H1 (cell line): ENCODE results near the gene HPX. TPM values are rescaled to one million over a fixed set of nuclear protein-coding genes. Genes with fewer than 3 reads are reported as not detected.

Experiments
- CTCF ChIA-PET: fragments of 300-600 bp; sonication (Branson Sonifier 250); formaldehyde crosslinking; loops from one replicate; lab custom pipeline; 2021; ENCODE audit not compliant: partially characterized antibody; lab: Charles Lee
- POLR2A ChIA-PET: fragments of 300-600 bp; sonication (Branson Sonifier 250); formaldehyde crosslinking; loops from one replicate; lab custom pipeline; 2021; ENCODE audit warnings: inconsistent platforms; ENCODE audit not compliant: partially characterized antibody; lab: Charles Lee
- DNase-seq, 2 experiments: peaks; one replicate each; pipeline versions ENCODE4 v3.0.0 to v3.0.0-alpha.2; 2010 to 2022; ENCODE audit warnings: low spot score in 2 of 2, low read depth in 1 of 2, mixed read lengths in 1 of 2
- FAIRE-seq: peaks from 2 replicates; lab custom pipeline; 2011; peaks lifted over from hg19 to GRCh38; lab: Jason Lieb, UNC
- H2AFZ ChIP-seq: 2 replicates; pipeline ENCODE4 v1.8.1; 2012; ENCODE audit warnings: low read length, inconsistent platforms
- H2AK5ac ChIP-seq: 2 replicates; pipeline ENCODE4 v1.6.1; 2013; ENCODE audit warnings: low read depth, low read length
- H2BK120ac ChIP-seq: replicated peaks from 2 replicates; pipeline ENCODE3; 2013; ENCODE audit warnings: low read depth, low read length, inconsistent platforms
- H2BK12ac ChIP-seq: 2 replicates; pipeline ENCODE4 v1.6.1; 2013; ENCODE audit warnings: low read depth, low read length
- H2BK15ac ChIP-seq: 2 replicates; pipeline ENCODE4 v1.6.1; 2013; ENCODE audit warnings: low read length
- H2BK20ac ChIP-seq: 2 replicates; pipeline ENCODE4 v1.6.1; 2013; ENCODE audit warnings: low read length
- H2BK5ac ChIP-seq: 2 replicates; pipeline ENCODE4 v1.6.1; 2013; ENCODE audit warnings: low read depth, low read length
- H3K14ac ChIP-seq: 2 replicates; pipeline ENCODE4 v1.6.1; 2013; ENCODE audit warnings: inconsistent platforms; ENCODE audit not compliant: insufficient read length
- H3K18ac ChIP-seq: 2 replicates; pipeline ENCODE4 v1.6.1; 2013; ENCODE audit warnings: low read length; ENCODE audit errors: extremely low read depth
- H3K23ac ChIP-seq: 2 replicates; pipeline ENCODE4 v1.6.1; 2013; ENCODE audit warnings: inconsistent platforms; ENCODE audit not compliant: insufficient read length
- H3K23me2 ChIP-seq: 2 replicates; pipeline ENCODE4 v1.6.1; 2013; ENCODE audit warnings: low read depth, low read length
- H3K27ac ChIP-seq: 2 replicates; pipeline ENCODE4 v1.6.1; 2011; ENCODE audit warnings: low read depth, low read length, inconsistent platforms
- H3K27me3 ChIP-seq, 4 experiments: replicated peaks in 1 of 4; 1 replicate in 1 of 4; 2 replicates in 3 of 4; pipeline versions ENCODE4 v1.6.1 to v1.8.1; 2011 to 2013; ENCODE audit warnings: low read length in 3 of 4, mild to moderate bottlenecking in 3 of 4, inconsistent platforms in 2 of 4, mixed read lengths in 2 of 4, moderate library complexity in 1 of 4; ENCODE audit not compliant: control insufficient read depth in 3 of 4, insufficient read depth in 3 of 4; ENCODE audit errors: extremely low read depth in 1 of 4
- H3K36me3 ChIP-seq, 4 experiments: 2 replicates each; pipeline versions ENCODE4 v1.6.1 to v1.8.1; 2011 to 2013; ENCODE audit warnings: mild to moderate bottlenecking in 4 of 4, low read length in 3 of 4, moderate library complexity in 2 of 4, control low read depth in 1 of 4, inconsistent platforms in 1 of 4; ENCODE audit not compliant: insufficient read depth in 4 of 4, control insufficient read depth in 2 of 4
- H3K4ac ChIP-seq: replicated peaks from 2 replicates; pipeline ENCODE3; 2013; ENCODE audit warnings: low read length, low read depth, mixed read lengths, inconsistent platforms; ENCODE audit not compliant: insufficient read length
- H3K4me1 ChIP-seq, 4 experiments: replicated peaks in 1 of 4; 1 replicate in 1 of 4; 2 replicates in 3 of 4; pipeline versions ENCODE4 v1.6.1 to v1.8.1; 2011 to 2013; ENCODE audit warnings: low read length in 3 of 4, inconsistent platforms in 2 of 4, mixed read lengths in 1 of 4; ENCODE audit not compliant: insufficient read depth in 4 of 4, control insufficient read depth in 3 of 4
- H3K4me2 ChIP-seq, 2 experiments: 2 replicates each; pipeline versions ENCODE4 v1.6.1 to v1.8.1; 2011 to 2013; ENCODE audit warnings: low read depth in 2 of 2, low read length in 2 of 2, control low read depth in 1 of 2, inconsistent platforms in 1 of 2, mild to moderate bottlenecking in 1 of 2; ENCODE audit not compliant: insufficient read depth in 1 of 2
- H3K4me3 ChIP-seq, 4 experiments: fragments of 200-600, 300-600 bp in 1 of 4; sonication (generic), shearing (Covaris generic), sonication (Bioruptor Twin) in 1 of 4; 2 replicates each; pipeline versions ENCODE4 v1.5.1 to v1.8.1; 2011 to 2016; ENCODE audit warnings: low read length in 4 of 4, low read depth in 3 of 4, control low read depth in 2 of 4, inconsistent platforms in 2 of 4, mild to moderate bottlenecking in 2 of 4, mixed read lengths in 1 of 4, moderate library complexity in 1 of 4; ENCODE audit not compliant: insufficient read depth in 2 of 4; ENCODE audit errors: extremely low read depth in 1 of 4
- H3K56ac ChIP-seq: replicated peaks from 2 replicates; pipeline ENCODE3; 2013; ENCODE audit warnings: low read depth, mild to moderate bottlenecking, mixed read lengths, low read length, inconsistent platforms; ENCODE audit not compliant: insufficient read length
- H3K79me1 ChIP-seq: 2 replicates; pipeline ENCODE4 v1.6.1; 2013; ENCODE audit warnings: low read depth, low read length, control low read depth
- H3K79me2 ChIP-seq, 2 experiments: 2 replicates each; pipeline versions ENCODE4 v1.6.1 to v1.8.1; 2012 to 2013; ENCODE audit warnings: low read length in 2 of 2, mild to moderate bottlenecking in 2 of 2, inconsistent platforms in 1 of 2; ENCODE audit not compliant: insufficient read depth in 2 of 2, control insufficient read depth in 1 of 2
- H3K9ac ChIP-seq, 4 experiments: replicated peaks in 1 of 4; 1 replicate in 1 of 4; 2 replicates in 3 of 4; pipeline versions ENCODE4 v1.6.1 to v1.8.1; 2011 to 2013; ENCODE audit warnings: low read depth in 3 of 4, low read length in 3 of 4, control low read depth in 2 of 4, mild to moderate bottlenecking in 2 of 4, moderate library complexity in 2 of 4, inconsistent platforms in 1 of 4; ENCODE audit errors: extremely low read depth in 1 of 4
- H3K9me3 ChIP-seq, 2 experiments: 2 replicates each; pipeline versions ENCODE4 v1.6.1 to v1.8.1; 2012 to 2013; ENCODE audit warnings: mild to moderate bottlenecking in 2 of 2, moderate library complexity in 2 of 2, control low read depth in 1 of 2, inconsistent platforms in 1 of 2, low read depth in 1 of 2, low read length in 1 of 2, mixed read lengths in 1 of 2; ENCODE audit not compliant: insufficient read depth in 2 of 2
- H4K20me1 ChIP-seq, 2 experiments: replicated peaks in 1 of 2; 2 replicates each; pipeline versions ENCODE3 to v1.8.1; 2011 to 2013; ENCODE audit warnings: inconsistent platforms in 2 of 2, low read length in 2 of 2, mild to moderate bottlenecking in 1 of 2; ENCODE audit not compliant: insufficient read depth in 2 of 2, control insufficient read depth in 1 of 2
- H4K5ac ChIP-seq: 2 replicates; pipeline ENCODE4 v1.6.1; 2013; ENCODE audit warnings: low read length, low read depth, mixed read lengths, inconsistent platforms; ENCODE audit not compliant: insufficient read length
- H4K8ac ChIP-seq: 2 replicates; pipeline ENCODE4 v1.8.0; 2013; ENCODE audit warnings: mild to moderate bottlenecking, moderate library complexity, low read length, inconsistent platforms; ENCODE audit not compliant: insufficient read depth; ENCODE audit errors: extremely low read depth
- H4K91ac ChIP-seq: replicated peaks from 2 replicates; pipeline ENCODE3; 2013; ENCODE audit warnings: low read length, mixed read lengths, inconsistent platforms; ENCODE audit not compliant: insufficient read length
- RNF2 ChIP-seq: fragments of 200-900, 300-1000 bp; sonication (generic); IDR thresholded peaks from 2 replicates; pipeline ENCODE4 v1.7.1; 2016; ENCODE audit warnings: borderline replicate concordance, low read depth, mild to moderate bottlenecking, antibody characterized with exemption, low read length; ENCODE audit not compliant: poor library complexity, severe bottlenecking; ENCODE audit errors: missing control alignments
- WGBS, 2 experiments: shearing (Covaris generic) in 1 of 2; methylation state at CpG; one replicate each; pipeline versions ENCODE4 v1.1.6 to v1.1.7; 2013 to 2015; ENCODE audit warnings: low lambda C conversion rate in 2 of 2, mixed read lengths in 2 of 2, inconsistent platforms in 1 of 2, low coverage in 1 of 2, missing lambda C conversion rate in 1 of 2; ENCODE audit not compliant: insufficient replicate concordance in 2 of 2, insufficient coverage in 1 of 2, insufficient read length in 1 of 2; ENCODE audit errors: extremely low coverage in 1 of 2, missing lambda C conversion rate in 1 of 2; 5-methylcytosine and 5-hydroxymethylcytosine counted together
- polyA plus RNA-seq, 7 experiments: library from polyadenylated mRNA; depleted of rRNA in 3 of 7; stranded (reverse) in 5 of 7; unstranded in 2 of 7; fragments of >200 nt in 5 of 7; fragments of 200-250 nt in 2 of 7; gene quantifications; 1 replicate in 5 of 7; 2 replicates in 1 of 7; 4 replicates in 1 of 7; pipeline versions ENCODE4 v1.2.1 to v1.2.3, GENCODE V29; 2011 to 2013; ENCODE audit warnings: missing spikeins in 2 of 7, mixed read lengths in 2 of 7
- total RNA-seq: library from RNA; stranded (reverse); fragmentation: NEBNext Ultra II Directional; extraction: Animal tissue kit (Norgen Biotek cat#: 25700); gene quantifications from 2 replicates; pipeline ENCODE4 v1.2.1, GENCODE V29; 2021
- TF ChIP-seq, protein P1 (sequence below): IDR thresholded peaks from 2 replicates; pipeline ENCODE4 v1.6.1; 2012; ENCODE audit warnings: low read length, inconsistent platforms

HPX gene
- total and polyA plus RNA-seq, 2 of the 8 experiments (the other 6 are each of a cell fraction or from before 2014, with no cell fraction given) = 0.80 to 0.97 TPM

DNA sequence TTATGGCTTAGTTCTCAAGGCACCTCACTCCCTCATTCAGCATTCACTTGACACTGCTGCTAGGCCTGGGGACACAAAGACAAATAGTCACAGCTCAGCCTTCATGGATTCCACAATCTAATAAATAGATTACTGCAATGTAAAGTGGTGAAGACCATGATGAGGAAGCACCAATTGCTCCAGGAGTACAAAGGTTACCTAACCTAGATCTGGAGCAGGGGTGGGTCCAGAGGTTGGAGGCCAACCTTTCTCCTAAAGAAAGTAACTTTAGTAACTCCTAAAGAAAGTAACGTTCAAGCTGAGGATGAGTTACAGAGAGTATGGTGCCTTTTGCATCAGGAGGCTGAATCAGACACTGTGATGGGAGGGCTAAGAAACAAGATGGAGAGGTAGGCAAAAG lies 28.8 kb upstream of the HPX start:
- Histone ChIP-seq H3K4ac (no peak overlapping the region), H4K8ac (no peak overlapping the region), H3K27ac (no peak overlapping the region), H4K91ac (no peak overlapping the region), H3K27me3 (no peaks in the 10 kb centered on the region; a peak in 1 of 7 replicates), H3K18ac (no peak overlapping the region), H3K4me3 (peak overlapping the region in 1 of 4 experiments; percentile 23; a peak in 1 of 8 replicates), H2BK120ac (no peak overlapping the region), H2BK5ac (peak overlapping the region; percentile 64), H3K56ac (no peak overlapping the region), H2BK15ac (peak overlapping the region; percentile 25; the same call in 1 of the 2 replicates), H2AFZ (peak overlapping the region; percentile 68; the same call in 1 of the 2 replicates), H4K5ac (no peak overlapping the region), H3K9me3 (no peaks in the 10 kb centered on the region), H3K9ac (peak overlapping the region in 1 of 4 experiments; percentile 71; a peak in 2 of 7 replicates), H3K23ac (no peak overlapping the region), H3K14ac (no peak overlapping the region), H3K36me3 (no peaks in the 10 kb centered on the region; a peak in 1 of 8 replicates), H2BK20ac (no peak overlapping the region), H3K79me2 (no peaks in the 10 kb centered on the region), H3K4me1 (peaks cover 6 to 13% (median 9%) of the 10 kb centered on the region in 4 experiments), H2AK5ac (peak overlapping the region; percentile 39; the same call in 1 of the 2 replicates), H3K4me2 (peak overlapping the region; percentile 44 to 53; a peak in 2 of 4 replicates), H3K23me2 (peaks cover 10% of the 10 kb centered on the region; the same call in 1 of the 2 replicates), H2BK12ac (no peak overlapping the region), H3K79me1 (no peaks in the 10 kb centered on the region), H4K20me1 (peaks cover 0 to 2% of the 10 kb centered on the region in 2 experiments)
- ChIA-PET POLR2A (interaction anchor here (1.2 to 1.3 kb wide), 2 partner anchors 12 to 79 kb away, joined by 3 read pairs; partner anchors contain the start of genes ARFIP2, SMPD1 and TIMM10B), CTCF (interaction anchor here (0.8 to 3.4 kb wide), 14 partner anchors 10 to 107 kb away, joined by 3 to 26 read pairs (median 4); partner anchors contain the start of gene HPX)
- 96% methylated on average over 1 of the region's 1 CpG; no CpG with 5 or more reads in 1 of the 2 experiments for WGBS, 2 experiments
- TF ChIP-seq, protein P1, sequence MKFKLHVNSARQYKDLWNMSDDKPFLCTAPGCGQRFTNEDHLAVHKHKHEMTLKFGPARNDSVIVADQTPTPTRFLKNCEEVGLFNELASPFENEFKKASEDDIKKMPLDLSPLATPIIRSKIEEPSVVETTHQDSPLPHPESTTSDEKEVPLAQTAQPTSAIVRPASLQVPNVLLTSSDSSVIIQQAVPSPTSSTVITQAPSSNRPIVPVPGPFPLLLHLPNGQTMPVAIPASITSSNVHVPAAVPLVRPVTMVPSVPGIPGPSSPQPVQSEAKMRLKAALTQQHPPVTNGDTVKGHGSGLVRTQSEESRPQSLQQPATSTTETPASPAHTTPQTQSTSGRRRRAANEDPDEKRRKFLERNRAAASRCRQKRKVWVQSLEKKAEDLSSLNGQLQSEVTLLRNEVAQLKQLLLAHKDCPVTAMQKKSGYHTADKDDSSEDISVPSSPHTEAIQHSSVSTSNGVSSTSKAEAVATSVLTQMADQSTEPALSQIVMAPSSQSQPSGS = no peak
- no peak for TF ChIP-seq RNF2
- no peak for DNase-seq
- FAIRE-seq = no peak
